GM12891 (cell line): ENCODE data around the gene POU2F2.

Experiments
- PAX5 ChIP-seq: IDR thresholded peaks from 2 replicates; pipeline ENCODE4 v1.6.1; 2011; ENCODE audit warnings: low read length, moderate library complexity, mild to moderate bottlenecking; ENCODE audit not compliant: insufficient read depth, severe bottlenecking
- POLR2A ChIP-seq: IDR thresholded peaks from 2 replicates; pipeline ENCODE4 v1.6.1; 2011; ENCODE audit warnings: low read depth, low read length, control low read depth
- POLR2AphosphoS5 ChIP-seq: IDR thresholded peaks from 2 replicates; pipeline ENCODE4 v1.6.1; 2011; ENCODE audit warnings: low read depth, low read length, control low read depth
- POU2F2 ChIP-seq: IDR thresholded peaks from 2 replicates; pipeline ENCODE4 v1.6.1; 2011; ENCODE audit warnings: low read depth, mild to moderate bottlenecking, control low read depth, low read length, moderate library complexity
- SPI1 ChIP-seq: IDR thresholded peaks from 2 replicates; pipeline ENCODE4 v1.6.1; 2011; ENCODE audit warnings: low read depth, low read length, control low read depth
- TAF1 ChIP-seq: IDR thresholded peaks from 2 replicates; pipeline ENCODE4 v1.6.1; 2011; ENCODE audit warnings: low read depth, low read length, control low read depth

GRCh38 chr19:42130254-42130573 is 2.0 kb downstream of the POU2F2 start:
- TF ChIP-seq POLR2AphosphoS5 (no peak), POLR2A (no peak), TAF1 (no peak), SPI1 (no peak), POU2F2 (no peak), PAX5 (no peak)
